ENCODE data around the gene C6.
"Not testable (repeated sequence)": the region's sequence is repeated elsewhere in the genome, so short reads cannot be mapped to it uniquely, and the experiment has no call there.

C6 gene
- total RNA-seq: 0 reads per million in 3 experiments

- no peak for DNase-seq
Observed at GRCh38 chr5:41213340-41213739, at the start of gene C6. Gene C6 (minus strand): TSS chr5:41213532. CDS start chr5:41203230, 10,302 bp downstream.

DNA sequence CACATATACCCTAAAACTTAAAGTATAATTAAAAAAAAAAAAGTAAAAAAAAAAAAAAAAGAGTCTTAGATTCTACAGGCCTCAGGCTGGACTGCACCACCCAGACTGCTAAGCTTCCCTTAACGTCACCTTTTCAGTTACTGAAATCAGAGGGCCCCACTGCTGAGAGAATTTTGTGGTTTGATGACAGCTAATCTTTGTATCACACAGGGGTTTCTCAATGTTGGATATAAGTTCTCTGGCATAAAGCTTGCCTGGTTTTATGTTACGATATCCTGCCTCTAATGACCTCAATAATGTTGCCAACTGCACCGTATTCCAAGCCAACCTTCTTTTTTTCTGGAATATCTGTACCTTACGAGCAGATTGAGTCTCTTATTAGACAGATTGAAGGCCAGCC is 43.1 kb upstream of the C6 start:
- DNase-seq: no peak

- no peak for DNase-seq
Observed at GRCh38 chr5:41253109-41253508, 39.8 kb upstream of the C6 start.

GRCh38 chr5:41252036-41252435 is 38.7 kb upstream of the C6 start:
- no peak for DNase-seq

DNA sequence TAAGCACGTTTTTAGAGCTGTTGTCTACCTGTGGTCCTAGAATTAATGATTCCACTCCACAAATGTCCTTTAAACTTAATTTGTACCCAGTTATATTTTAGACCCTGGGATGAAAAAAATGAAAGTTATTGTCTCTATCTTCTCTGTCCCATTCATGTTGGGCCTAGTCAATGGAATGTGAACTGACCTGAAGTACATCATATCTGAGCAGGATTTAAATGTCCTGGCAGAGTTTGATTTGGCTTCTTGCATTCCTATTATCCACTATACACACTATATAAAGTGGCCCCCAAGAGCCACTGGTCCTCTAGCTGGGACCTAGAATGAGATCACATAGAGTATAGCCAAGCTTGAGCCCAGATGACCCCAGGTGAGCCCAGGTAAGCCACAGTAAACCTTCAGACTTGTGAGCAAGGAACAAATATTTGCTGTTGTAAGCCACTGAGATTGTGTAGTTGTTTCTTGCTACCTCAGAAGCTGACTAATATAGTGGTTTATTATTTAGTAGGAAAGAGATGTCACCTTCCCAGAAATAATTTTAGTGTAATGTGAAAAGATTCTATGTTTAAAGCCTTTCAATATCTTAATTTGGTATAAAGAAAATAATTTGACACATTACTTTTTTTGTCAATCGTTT is 37.1 kb upstream of the C6 start:
- DNase-seq: no peak

DNA sequence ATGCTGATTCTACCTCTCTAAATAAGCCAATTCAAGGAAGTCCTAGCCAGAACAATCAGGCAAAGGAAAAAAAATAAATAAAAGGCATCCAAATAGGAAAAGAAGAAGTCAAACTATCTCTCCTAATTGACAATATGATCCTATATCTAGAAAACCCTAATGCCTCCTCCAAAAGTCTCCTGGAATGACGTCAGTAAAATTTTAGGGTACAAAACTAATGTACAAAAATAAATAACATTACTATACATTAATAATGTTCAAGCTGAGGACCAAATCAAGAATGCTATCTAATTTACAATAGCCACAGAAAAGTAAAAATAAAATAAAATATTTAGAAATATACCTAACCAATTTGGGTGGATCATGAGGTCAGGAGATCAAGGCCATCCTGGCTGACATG is 33.8 kb upstream of the C6 start:
- DNase-seq: no peak

DNA sequence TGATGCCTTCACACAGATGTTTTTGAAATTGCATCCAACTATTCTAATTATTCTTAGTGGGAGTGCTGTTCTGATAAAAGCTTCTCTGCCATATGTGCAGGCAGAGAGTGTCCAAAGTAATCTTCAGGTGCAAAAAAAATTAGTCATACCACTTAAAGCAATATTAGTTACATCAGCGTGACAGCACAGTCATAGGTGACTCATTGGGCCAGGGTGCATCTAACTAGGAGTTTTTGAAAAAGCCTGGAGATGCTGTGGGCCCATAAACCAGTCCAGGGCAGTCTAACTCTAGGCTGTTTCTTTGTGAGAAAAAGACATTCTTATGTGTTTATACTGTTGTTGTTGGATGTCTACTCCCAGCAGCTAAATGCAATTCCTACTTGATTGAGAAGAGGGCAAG is 33.0 kb upstream of the C6 start:
- no peak for DNase-seq

GRCh38 chr5:41243558-41243957 is 30.2 kb upstream of the C6 start:
- no peak for DNase-seq

DNA sequence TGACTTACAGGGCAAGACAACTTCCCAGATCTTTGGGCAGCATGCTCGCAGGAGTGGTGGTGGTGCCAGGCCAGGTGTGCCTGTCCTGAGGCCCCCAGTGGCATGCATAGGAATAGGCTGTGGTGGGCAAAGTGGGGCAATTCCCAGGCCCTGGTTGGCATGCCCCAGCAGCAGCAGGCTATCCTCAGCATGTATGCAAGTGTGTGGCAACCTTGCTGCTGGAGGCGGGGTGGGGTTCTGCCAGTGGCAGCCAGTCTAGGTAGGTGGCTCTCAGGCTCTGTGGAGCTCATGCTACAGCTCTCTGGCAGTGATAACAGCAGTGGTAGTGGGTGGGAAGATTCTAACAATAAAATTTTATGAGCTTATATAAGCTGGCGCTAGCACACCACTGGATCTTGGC is 27.7 kb upstream of the C6 start:
- no peak for DNase-seq

DNA sequence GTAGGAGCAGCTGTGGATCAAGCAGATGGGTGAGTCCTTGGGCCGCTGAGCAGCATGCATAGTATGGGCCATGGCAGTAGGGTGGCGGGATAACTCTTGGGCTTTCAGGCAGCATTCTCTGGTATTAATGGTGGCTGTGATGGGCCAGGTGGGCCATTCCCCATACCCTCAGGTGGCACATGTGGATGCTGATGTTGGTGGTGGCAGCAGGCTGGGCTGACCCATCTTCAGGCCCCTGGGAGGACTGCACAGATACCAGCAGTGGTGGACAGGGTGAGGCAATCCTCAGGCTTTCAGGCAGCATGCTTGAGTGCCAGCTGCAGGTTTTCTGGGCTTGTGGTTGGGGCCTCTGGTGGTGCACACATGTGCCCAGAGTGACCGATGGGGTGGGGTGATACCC is 27.1 kb upstream of the C6 start:
- DNase-seq: no peak

GRCh38 chr5:41234475-41234874 is 21.1 kb upstream of the C6 start:
- DNase-seq: no peak

- DNase-seq: no peak
Observed at GRCh38 chr5:41232797-41233196, 19.5 kb upstream of the C6 start.

DNA sequence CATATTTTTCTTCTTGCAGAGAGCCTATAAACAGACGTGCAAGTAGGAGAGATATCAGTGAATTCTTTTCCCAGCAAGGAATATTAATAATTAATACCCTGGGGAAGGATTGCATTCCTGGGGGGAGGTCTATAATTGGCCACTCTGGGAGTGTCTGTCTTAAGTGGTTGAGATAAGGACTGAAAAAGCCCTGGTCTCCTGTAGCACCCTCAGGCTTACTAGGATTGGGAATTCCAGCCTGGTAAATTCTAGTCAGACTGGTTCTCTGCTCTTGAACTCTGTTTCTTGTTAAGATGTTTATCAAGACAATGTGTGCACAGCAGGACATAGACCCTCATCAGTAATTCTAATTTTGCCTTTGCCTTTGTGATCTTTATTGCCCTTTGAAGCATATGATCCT is 16.9 kb upstream of the C6 start:
- DNase-seq: not testable (repeated sequence)

GRCh38 chr5:41223962-41224361 is 10.6 kb upstream of the C6 start:
- no peak for DNase-seq

DNA sequence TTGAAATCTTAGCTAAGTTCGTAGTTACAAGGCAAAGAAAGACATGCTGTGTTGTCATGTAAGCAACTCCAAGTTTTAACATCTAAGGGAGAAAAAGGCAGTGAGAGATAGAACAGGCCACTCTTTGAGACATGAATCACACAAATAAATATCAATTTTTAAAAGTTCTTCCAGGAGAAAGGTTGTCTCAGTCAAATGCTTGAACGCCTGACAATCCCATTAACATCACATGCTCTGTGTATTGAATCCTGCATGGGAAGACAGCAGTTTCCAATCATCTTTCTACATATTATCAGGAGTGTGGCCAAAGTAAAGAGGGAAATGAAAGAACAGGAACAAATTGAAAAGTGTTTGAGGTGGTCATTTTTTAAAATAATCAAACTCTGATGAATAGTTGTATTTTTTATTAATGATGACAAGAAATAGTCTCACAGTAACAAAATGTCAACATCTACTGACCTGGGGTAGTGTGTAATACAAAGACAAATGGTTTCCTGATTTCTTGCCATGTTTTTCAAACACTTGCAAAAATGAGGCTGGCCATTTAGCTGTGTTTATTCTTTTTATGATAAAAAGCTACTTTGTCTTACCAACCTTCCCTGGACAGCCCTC is 6.4 kb upstream of the C6 start:
- DNase-seq: no peak

GRCh38 chr5:41218929-41219657 is 5.8 kb upstream of the C6 start:
- no peak for DNase-seq

GRCh38 chr5:41214182-41214581 is 850 bp upstream of the C6 start:
- no peak for DNase-seq

GRCh38 chr5:41212935-41213334 is 397 bp downstream of the C6 start:
- DNase-seq: no peak

DNA sequence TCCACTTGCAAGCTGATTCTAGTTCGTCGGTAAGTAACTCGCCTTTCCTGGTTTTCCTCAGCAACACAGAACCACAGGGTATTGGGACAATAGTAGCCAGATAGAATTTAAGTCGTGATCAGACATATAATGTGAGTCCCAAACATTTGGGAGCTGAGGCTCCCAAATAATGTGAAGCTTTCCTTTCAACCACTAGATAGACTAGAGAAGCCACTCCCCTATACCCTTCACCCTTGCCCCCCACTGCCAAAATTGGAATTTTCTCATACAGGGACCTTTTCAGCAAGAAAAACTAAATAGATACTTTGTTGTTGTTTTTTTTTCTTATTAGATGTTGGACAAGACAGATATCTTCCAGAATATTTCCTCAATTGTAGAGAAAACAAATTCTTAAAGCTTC is 1.9 kb downstream of the C6 start:
- no peak for DNase-seq

- DNase-seq: not testable (repeated sequence)
Observed at GRCh38 chr5:41205475-41205874, 7.9 kb downstream of the C6 start.

GRCh38 chr5:41203033-41203432 is 10.3 kb downstream of the C6 start:
- no peak for DNase-seq

DNA sequence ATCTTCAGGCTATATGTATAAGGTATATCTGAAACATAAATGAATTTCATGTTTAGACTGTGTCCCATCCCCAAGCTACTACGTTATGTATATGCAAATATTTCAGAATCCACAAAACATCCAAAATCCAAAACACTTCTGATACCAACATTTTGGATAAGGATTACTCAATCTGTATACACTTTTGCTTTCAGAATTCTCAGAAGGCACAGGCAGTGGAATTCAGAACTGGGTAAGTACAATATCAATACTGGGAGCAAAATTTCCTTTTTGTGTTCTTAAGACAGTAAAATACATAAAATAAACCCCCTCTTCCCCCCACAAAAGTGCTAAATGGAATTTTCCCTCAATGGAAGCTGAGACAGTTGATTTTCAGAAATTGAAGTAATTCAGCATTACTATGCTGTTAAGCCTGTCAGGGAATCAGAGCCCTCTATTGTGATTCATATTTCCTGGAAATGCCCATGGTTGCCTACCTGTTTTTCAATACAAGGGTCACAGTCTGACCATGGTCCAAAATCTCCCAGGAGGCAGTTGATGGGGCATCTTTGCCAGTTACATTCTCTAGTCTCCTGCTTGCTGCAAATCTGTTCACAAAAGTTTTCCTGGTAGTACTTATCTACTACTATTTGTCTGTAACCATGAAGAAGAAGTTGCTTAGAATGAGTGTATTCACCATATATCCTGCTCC is 12.1 kb downstream of the C6 start:
- DNase-seq: no peak

- no peak for DNase-seq
Observed at GRCh38 chr5:41200506-41200905, 12.8 kb downstream of the C6 start.

DNA sequence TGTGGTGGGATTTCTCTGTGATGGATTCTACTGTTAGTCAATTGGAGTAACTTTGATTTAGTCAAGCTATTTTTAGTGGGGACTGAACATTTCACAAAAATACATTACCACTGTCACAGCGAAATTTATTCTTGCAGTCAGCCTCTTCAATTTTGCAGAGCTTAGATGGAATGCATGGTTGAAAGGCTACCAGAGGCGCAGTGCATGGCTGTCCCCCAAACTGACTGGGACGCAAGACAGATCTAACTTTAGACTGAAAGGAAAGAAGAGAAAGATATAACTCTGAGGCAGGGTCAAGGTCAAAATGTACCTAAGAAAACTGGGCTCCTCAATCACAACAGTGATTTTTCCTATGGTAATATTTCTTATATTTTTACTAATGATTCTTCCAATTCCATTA is 13.7 kb downstream of the C6 start:
- no peak for DNase-seq

Measured in central memory CD4-positive, alpha-beta T cell (primary cell).